Naive thymus-derived CD4-positive, alpha-beta T cell (primary cell): Measurements from ENCODE around the gene CFAP43. TPM values are rescaled to one million over a fixed set of nuclear protein-coding genes. Genes with fewer than 3 reads are reported as not detected.
A peak's percentile ranks its signal among the peaks of the same experiment; 100 is the strongest.

Experiments used
- ATAC-seq: fragments of 150-1000 bp; cut with Tn5 transposase; 2 replicates; pipeline ENCODE4 v1.10.0; 2021; ENCODE audit warnings: mild to moderate bottlenecking, moderate library complexity
- CTCF ChIA-PET: fragments of 350-600 bp; sonication (Branson Sonifier 250); formaldehyde crosslinking; loops from one replicate; lab custom pipeline; 2021; ENCODE audit warnings: antibody characterized with exemption; lab: Charles Lee
- POLR2A ChIA-PET: fragments of 350-600 bp; sonication (Branson Sonifier 250); formaldehyde crosslinking; loops from one replicate; lab custom pipeline; 2021; ENCODE audit warnings: antibody characterized with exemption, inconsistent platforms; lab: Charles Lee
- DNase-seq, 9 donors: peaks; one replicate each; pipeline versions ENCODE4 v3.0.0 to v3.0.0-alpha.2; 2020 to 2022; ENCODE audit warnings: mixed read lengths in 1 of 9
- H3K27ac ChIP-seq: one replicate; pipeline ENCODE4 v1.7.0; 2013; ENCODE audit warnings: mild to moderate bottlenecking, low read depth, low read length, moderate library complexity
- H3K27me3 ChIP-seq, 2 donors: one replicate each; pipeline ENCODE4 v1.7.0; 2013; ENCODE audit warnings: low read length in 2 of 2, mild to moderate bottlenecking in 2 of 2, moderate library complexity in 2 of 2; ENCODE audit not compliant: control insufficient read depth in 2 of 2, insufficient read depth in 2 of 2
- H3K36me3 ChIP-seq, 3 experiments: 1 replicate in 2 of 3; 2 replicates in 1 of 3; pipeline ENCODE4 v1.7.0; 2013; ENCODE audit warnings: low read length in 3 of 3, mild to moderate bottlenecking in 3 of 3, moderate library complexity in 1 of 3; ENCODE audit not compliant: insufficient read depth in 3 of 3, control insufficient read depth in 2 of 3
- H3K4me1 ChIP-seq, 2 donors: one replicate each; pipeline ENCODE4 v1.7.0; 2013; ENCODE audit warnings: low read length in 2 of 2, mild to moderate bottlenecking in 2 of 2, moderate library complexity in 1 of 2; ENCODE audit not compliant: control insufficient read depth in 2 of 2, insufficient read depth in 2 of 2
- H3K4me3 ChIP-seq: 2 replicates; pipeline ENCODE4 v1.7.0; 2013; ENCODE audit warnings: mild to moderate bottlenecking, low read length
- H3K9me3 ChIP-seq, 3 experiments: 1 replicate in 2 of 3; 2 replicates in 1 of 3; pipeline ENCODE4 v1.7.0; 2013; ENCODE audit warnings: low read length in 3 of 3; ENCODE audit not compliant: control insufficient read depth in 2 of 3
- H3K27ac Mint-ChIP-seq, 9 donors: one replicate each; pipeline ENCODE4 v1.8.0; 2020 to 2022; ENCODE audit warnings: mixed read lengths in 9 of 9, mild to moderate bottlenecking in 8 of 9, moderate library complexity in 5 of 9, inconsistent platforms in 2 of 9
- H3K27me3 Mint-ChIP-seq, 5 donors: one replicate each; pipeline ENCODE4 v1.8.0; 2021 to 2022; ENCODE audit warnings: mixed read lengths in 5 of 5, mild to moderate bottlenecking in 1 of 5
- H3K36me3 Mint-ChIP-seq, 5 donors: one replicate each; pipeline ENCODE4 v1.8.0; 2020 to 2022; ENCODE audit warnings: mixed read lengths in 5 of 5, mild to moderate bottlenecking in 3 of 5, inconsistent platforms in 1 of 5
- H3K4me1 Mint-ChIP-seq, 7 donors: one replicate each; pipeline ENCODE4 v1.8.0; 2020 to 2022; ENCODE audit warnings: mixed read lengths in 7 of 7, mild to moderate bottlenecking in 3 of 7, inconsistent platforms in 1 of 7
- H3K4me3 Mint-ChIP-seq, 10 donors: one replicate each; pipeline ENCODE4 v1.8.0; 2020 to 2022; ENCODE audit warnings: mild to moderate bottlenecking in 10 of 10, mixed read lengths in 10 of 10, moderate library complexity in 6 of 10, inconsistent platforms in 2 of 10
- H3K9me3 Mint-ChIP-seq, 11 donors: one replicate each; pipeline ENCODE4 v1.8.0; 2020 to 2022; ENCODE audit warnings: mixed read lengths in 11 of 11, mild to moderate bottlenecking in 4 of 11, inconsistent platforms in 1 of 11, moderate library complexity in 1 of 11
- intact Hi-C, 2 donors: fragments of 100-400 bp; cut with micrococcal nuclease; formaldehyde crosslinking; loops; one replicate each; pipeline ENCODE4 v1.15.1; 2023
- polyA plus RNA-seq, 2 donors: library from polyadenylated mRNA; unstranded; fragments of 300-500 nt; fragmentation: Illumina TruSeq; gene quantifications; one replicate each; pipeline ENCODE4 v1.2.3, GENCODE V29; 2021
- total RNA-seq, 6 experiments: library from RNA in 5 of 6; stranded (reverse) in 5 of 6; gene quantifications; 1 replicate in 5 of 6; 2 replicates in 1 of 6; pipeline ENCODE4 v1.2.3 and lab custom pipeline; 2021 to 2026

The CFAP43 gene
- total and polyA plus RNA-seq, 7 experiments from 2014 or later, result 0.14 to 0.17 TPM; not detected in 5

DNA sequence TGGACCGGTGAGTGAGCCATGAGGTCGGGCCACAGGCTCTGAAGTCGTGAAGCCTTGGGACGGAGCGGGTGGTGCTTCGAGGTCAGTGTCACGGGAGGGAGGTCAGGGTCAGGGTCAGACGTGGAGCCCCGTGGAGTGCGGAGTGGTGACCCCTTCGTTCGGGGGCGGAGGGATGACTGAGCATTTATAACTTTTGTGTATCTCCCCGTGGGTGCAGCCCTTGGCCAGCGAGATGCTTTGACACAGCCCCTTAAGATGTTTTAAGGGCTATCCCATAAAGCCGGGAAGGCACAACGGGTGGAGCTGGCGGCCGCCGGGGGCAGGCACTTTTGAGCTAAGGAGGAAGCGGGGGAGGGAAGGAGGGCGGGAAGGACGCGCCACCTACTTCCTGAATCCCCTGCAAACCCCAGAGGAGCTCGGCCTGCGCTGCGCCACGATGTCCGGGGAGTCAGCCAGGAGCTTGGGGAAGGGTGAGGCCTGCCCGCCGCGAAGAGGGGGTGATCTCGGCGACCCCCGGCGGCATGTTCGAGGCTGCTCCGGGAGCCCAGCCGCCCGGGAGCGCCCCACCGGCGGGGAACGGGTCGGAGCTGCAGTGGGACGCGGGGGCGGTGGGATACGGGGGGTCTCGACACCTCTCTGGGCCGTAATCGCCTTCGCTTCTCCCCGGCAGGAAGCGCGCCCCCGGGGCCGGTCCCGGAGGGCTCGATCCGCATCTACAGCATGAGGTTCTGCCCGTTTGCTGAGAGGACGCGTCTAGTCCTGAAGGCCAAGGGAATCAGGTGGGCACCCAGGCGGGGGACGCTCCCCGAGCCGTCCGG, 22.5 kb upstream of the CFAP43 start, which contains the start of gene GSTO1:
Gene GSTO1 (plus strand): TSS at position 400 of the 818 bp plus-strand sequence. CDS start 37 bp downstream, at position 437.
- ATAC-seq (peak; percentile 71), DNase-seq (peak; percentile 28 to 59 (median 35))
- H3K36me3 ChIP-seq, result peaks cover 0 to 25% (median 3%) of the 10 kb centered on the region in 3 experiments
- peaks cover 9 to 23% of the 10 kb centered on the region in 2 donors for H3K4me1 ChIP-seq
- Mint-ChIP-seq H3K9me3 (no peaks in the 10 kb centered on the region), H3K27ac (peak within 1 kb of the TSS; percentile 85 to 97 (median 96)), H3K4me3 (peak within 1 kb of the TSS; percentile 84 to 100 (median 96)), H3K36me3 (peaks cover 4 to 17% (median 12%) of the 10 kb centered on the region in 5 donors), H3K4me1 (peaks cover 33 to 56% (median 48%) of the 10 kb centered on the region in 7 donors), H3K27me3 (peaks cover 0 to 19% (median 0%) of the 10 kb centered on the region in 5 donors)
- H3K27ac ChIP-seq, result peak within 1 kb of the TSS; percentile 89
- no peaks in the 10 kb centered on the region for H3K9me3 ChIP-seq
- ChIA-PET CTCF (interaction anchor here (0.8 to 2.1 kb wide), 5 partner anchors 16 to 528 kb away, joined by 3 to 7 read pairs (median 3); no protein-coding TSS in a partner anchor), POLR2A (interaction anchor here (0.7 to 7.4 kb wide), 7 partner anchors 8 to 133 kb away, joined by 3 to 68 read pairs (median 6); partner anchors contain the start of genes CFAP43, GSTO2 and SFR1)
- H3K4me3 ChIP-seq, result peak within 1 kb of the TSS; percentile 83
- intact Hi-C loops, result loop anchor here (1.0 to 5.0 kb wide), 5 partner anchors 10 to 367 kb away; partner anchors contain the start of genes CFAP43 (in 2 of the 2) and GSTO2 (in 1 of the 2)
- no peaks in the 10 kb centered on the region for H3K27me3 ChIP-seq

DNA sequence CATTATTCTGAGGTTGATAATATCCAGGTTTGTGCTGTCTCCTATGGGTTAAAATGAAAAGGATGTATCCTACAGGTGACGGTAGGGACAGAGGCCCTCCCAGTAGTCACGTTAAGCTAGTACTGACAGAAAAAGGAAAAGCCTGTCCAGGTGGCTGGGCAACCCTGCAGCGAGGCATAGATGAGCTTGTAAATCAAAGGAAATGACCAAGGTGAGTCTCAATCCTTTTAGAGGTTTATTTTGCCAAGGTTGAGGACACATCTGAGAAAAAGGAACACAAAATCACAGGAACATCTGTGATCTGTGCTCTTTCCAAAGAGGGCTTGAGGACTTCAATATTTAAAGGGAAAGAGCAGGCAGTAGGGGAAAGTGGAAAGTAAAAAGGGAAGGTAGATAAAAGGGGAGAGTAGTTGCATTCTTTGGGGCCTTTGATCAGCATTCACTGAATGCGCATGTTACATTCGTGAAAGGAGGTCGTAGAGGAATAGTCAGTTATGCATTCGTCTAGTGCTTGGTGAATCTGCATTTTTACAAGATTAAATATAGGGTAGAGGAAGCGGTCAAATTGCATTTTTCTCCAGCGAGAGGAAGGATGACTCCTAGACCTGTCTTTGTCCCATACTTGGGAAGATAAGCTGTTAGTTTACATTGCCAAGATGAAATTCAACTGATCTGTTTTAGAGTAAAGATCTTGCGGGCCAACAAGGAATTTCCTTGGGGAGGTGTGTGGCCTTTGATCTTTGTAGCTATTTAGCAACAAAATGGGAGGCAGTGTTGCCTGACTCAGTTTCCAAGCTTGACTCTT, 21.6 kb upstream of the CFAP43 start:
- Histone ChIP-seq H3K36me3 (peaks cover 0 to 18% (median 0%) of the 10 kb centered on the region in 3 experiments), H3K27ac (peak overlapping the region; percentile 89), H3K9me3 (no peaks in the 10 kb centered on the region), H3K4me3 (peak overlapping the region; percentile 83), H3K4me1 (peaks cover 9 to 23% of the 10 kb centered on the region in 2 donors), H3K27me3 (no peaks in the 10 kb centered on the region)
- Mint-ChIP-seq H3K4me3 (peak overlapping the region; percentile 84 to 100 (median 96)), H3K9me3 (no peaks in the 10 kb centered on the region), H3K27me3 (peaks cover 0 to 20% (median 0%) of the 10 kb centered on the region in 5 donors), H3K27ac (peak overlapping the region; percentile 85 to 97 (median 96)), H3K4me1 (peaks cover 33 to 47% (median 39%) of the 10 kb centered on the region in 7 donors), H3K36me3 (peaks cover 4 to 12% (median 7%) of the 10 kb centered on the region in 5 donors)
- ChIA-PET POLR2A (interaction anchor here (0.7 to 7.4 kb wide), 5 partner anchors 9 to 132 kb away, joined by 3 to 68 read pairs (median 16); partner anchors contain the start of genes GSTO2 and SFR1), CTCF (interaction anchor here (0.8 to 2.1 kb wide), 5 partner anchors 17 to 527 kb away, joined by 3 to 7 read pairs (median 4); no protein-coding TSS in a partner anchor)
- ATAC-seq (no peak), DNase-seq (no peak)
- intact Hi-C loops, result loop anchor here in 1 of 2 donors (1.0 kb wide), 1 partner anchor 22 kb away; the partner anchor contains the start of gene CFAP43

DNA sequence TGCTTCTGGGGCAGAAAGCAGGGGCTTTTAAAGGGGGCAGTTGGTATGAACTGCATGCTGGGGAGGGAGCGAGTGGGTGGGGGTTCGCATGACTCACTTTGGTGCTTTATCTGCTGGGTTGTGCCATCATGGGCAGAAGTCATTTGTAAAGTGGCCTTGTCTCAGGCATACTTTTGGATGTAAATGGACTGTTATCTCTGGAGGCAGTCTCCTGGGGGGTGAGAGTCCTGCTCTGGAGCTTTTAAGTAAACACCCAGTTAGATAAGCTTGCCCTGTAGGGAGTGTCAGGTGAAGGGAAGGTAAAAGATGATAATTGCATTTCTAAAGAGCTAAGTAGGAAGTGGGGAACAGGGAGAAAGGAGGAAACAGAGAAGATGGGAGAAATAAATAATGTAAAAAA, 20.9 kb upstream of the CFAP43 start:
- Mint-ChIP-seq H3K36me3 (peaks cover 3 to 6% (median 3%) of the 10 kb centered on the region in 5 donors), H3K4me3 (peak overlapping the region; percentile 10 to 98 (median 68)), H3K27me3 (peaks cover 0 to 21% (median 0%) of the 10 kb centered on the region in 5 donors), H3K9me3 (no peaks in the 10 kb centered on the region), H3K4me1 (peaks cover 28 to 40% (median 34%) of the 10 kb centered on the region in 7 donors), H3K27ac (peak overlapping the region in 5 of 9 donors; percentile 1 to 94 (median 64))
- POLR2A ChIA-PET, result interaction anchor here (1.5 to 7.4 kb wide), 3 partner anchors 10 to 53 kb away, joined by 3 to 68 read pairs (median 16); partner anchors contain the start of gene GSTO2
- Histone ChIP-seq H3K27ac (no peak overlapping the region), H3K9me3 (no peaks in the 10 kb centered on the region), H3K4me3 (no peak overlapping the region), H3K27me3 (no peaks in the 10 kb centered on the region), H3K36me3 (peaks cover 0 to 11% (median 0%) of the 10 kb centered on the region in 3 experiments), H3K4me1 (peaks cover 9 to 21% of the 10 kb centered on the region in 2 donors)
- no peak for ATAC-seq
- DNase-seq, result no peak
- CTCF ChIA-PET, result interaction anchor here (0.8 kb wide), 1 partner anchor 22 kb away, joined by 4 read pairs; no protein-coding TSS in a partner anchor
- intact Hi-C loops, result no loop called here

DNA sequence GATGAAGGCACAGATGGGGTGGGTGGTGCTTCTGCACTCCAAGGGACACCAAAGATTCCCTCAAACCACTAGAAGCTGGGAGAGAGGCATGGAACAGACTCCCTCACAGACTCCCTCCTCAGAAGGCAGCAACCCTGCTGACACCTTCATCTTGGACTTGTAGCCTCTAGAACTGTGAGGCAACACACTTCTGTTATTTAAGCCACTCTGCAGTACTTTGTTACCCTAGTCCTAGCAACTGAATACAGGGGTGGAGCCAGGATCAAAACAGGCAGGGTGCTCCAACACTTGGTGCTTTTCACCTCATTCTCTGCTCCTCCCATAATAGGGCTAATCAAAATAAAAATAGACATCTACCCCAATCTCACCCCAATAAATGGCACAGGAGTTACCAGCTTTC, 20.2 kb upstream of the CFAP43 start:
- no peak for ATAC-seq
- Histone ChIP-seq H3K4me1 (peaks cover 9 to 16% of the 10 kb centered on the region in 2 donors), H3K27ac (no peak overlapping the region), H3K9me3 (no peaks in the 10 kb centered on the region), H3K27me3 (no peaks in the 10 kb centered on the region), H3K36me3 (peaks cover 0 to 8% (median 0%) of the 10 kb centered on the region in 3 experiments), H3K4me3 (no peak overlapping the region)
- Mint-ChIP-seq H3K4me1 (peaks cover 25 to 36% (median 31%) of the 10 kb centered on the region in 7 donors), H3K27ac (no peak overlapping the region), H3K27me3 (peaks cover 0 to 21% (median 0%) of the 10 kb centered on the region in 5 donors), H3K36me3 (peaks cover 0 to 3% (median 0%) of the 10 kb centered on the region in 5 donors), H3K9me3 (no peaks in the 10 kb centered on the region), H3K4me3 (peak overlapping the region in 1 of 10 donors; percentile 17)
- intact Hi-C loops, result no loop called here
- DNase-seq, result no peak
- POLR2A ChIA-PET, result interaction anchor here (7.4 kb wide), 1 partner anchor 16 kb away, joined by 68 read pairs; the partner anchor contains the start of gene GSTO2
- CTCF ChIA-PET, result no interaction called here

DNA sequence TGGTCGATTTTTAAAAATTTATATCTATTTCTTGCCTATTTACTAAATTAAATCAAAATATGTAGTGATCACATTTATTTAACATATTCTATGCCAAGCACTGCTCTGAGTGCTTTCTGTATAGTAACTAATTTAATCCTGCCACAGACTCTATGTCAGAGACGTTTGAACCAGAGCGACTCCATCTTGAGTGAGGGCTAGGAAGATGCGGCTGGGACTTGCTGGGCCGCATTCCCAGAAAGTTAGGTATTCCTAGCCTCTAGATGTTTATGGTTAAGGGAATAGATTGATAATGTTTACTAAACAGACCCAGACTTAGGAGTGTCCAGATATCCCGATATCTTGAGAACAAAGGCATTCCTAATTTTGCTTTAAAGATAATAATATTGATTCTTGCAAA, 19.3 kb upstream of the CFAP43 start:
- peaks cover 0 to 8% (median 0%) of the 10 kb centered on the region in 3 experiments for H3K36me3 ChIP-seq
- H3K4me1 Mint-ChIP-seq, result peaks cover 21 to 39% (median 23%) of the 10 kb centered on the region in 7 donors
- H3K27ac ChIP-seq, result no peak overlapping the region
- ATAC-seq (no peak), DNase-seq (no peak)
- peaks cover 3 to 7% of the 10 kb centered on the region in 2 donors for H3K4me1 ChIP-seq
- peaks cover 0 to 7% (median 0%) of the 10 kb centered on the region in 5 donors for H3K36me3 Mint-ChIP-seq
- ChIA-PET CTCF (no interaction called here), POLR2A (interaction anchor here (1.3 kb wide), 1 partner anchor 8 kb away, joined by 4 read pairs; no protein-coding TSS in a partner anchor)
- no peak overlapping the region for H3K4me3 Mint-ChIP-seq
- no peak overlapping the region for H3K27ac Mint-ChIP-seq
- peaks cover 0 to 7% (median 0%) of the 10 kb centered on the region in 11 donors for H3K9me3 Mint-ChIP-seq
- no peak overlapping the region for H3K4me3 ChIP-seq
- H3K27me3 Mint-ChIP-seq, result peaks cover 0 to 21% (median 0%) of the 10 kb centered on the region in 5 donors
- no peaks in the 10 kb centered on the region for H3K9me3 ChIP-seq
- no peaks in the 10 kb centered on the region for H3K27me3 ChIP-seq
- intact Hi-C loops, result no loop called here
